Lung (tissue), 12 donors: Measurements from ENCODE around the gene DLK2. TPM values are rescaled to one million over a fixed set of nuclear protein-coding genes. Genes with fewer than 3 reads are reported as not detected.
A peak's percentile ranks its signal among the peaks of the same experiment; 100 is the strongest.

Source experiments
- ATAC-seq: fragments of 200-7000 bp; cut with Tn5 transposase; one replicate; pipeline ENCODE4 v1.9.1; 2020; ENCODE audit warnings: moderate number of reproducible peaks; ENCODE audit not compliant: insufficient read depth, low FRiP score
- DNase-seq, 3 donors: peaks; one replicate each; pipeline ENCODE4 v3.0.0-alpha.2; 2013 to 2017
- H3K27ac ChIP-seq, 2 donors: one replicate each; pipeline ENCODE4 v1.5.1; 2013; ENCODE audit warnings: mild to moderate bottlenecking in 2 of 2, moderate library complexity in 2 of 2, control low read depth in 1 of 2, inconsistent platforms in 1 of 2, low read depth in 1 of 2, low read length in 1 of 2
- H3K27me3 ChIP-seq, 3 donors: one replicate each; pipeline ENCODE4 v1.5.1; 2013; ENCODE audit warnings: low read length in 2 of 3; ENCODE audit not compliant: control insufficient read depth in 3 of 3, insufficient read depth in 3 of 3
- H3K36me3 ChIP-seq, 4 donors: one replicate each; pipeline ENCODE4 v1.5.1; 2013; ENCODE audit warnings: low read length in 4 of 4, mild to moderate bottlenecking in 1 of 4, moderate library complexity in 1 of 4; ENCODE audit not compliant: control insufficient read depth in 4 of 4, insufficient read depth in 4 of 4
- H3K4me1 ChIP-seq, 5 donors: one replicate each; pipeline ENCODE4 v1.5.1; 2013; ENCODE audit warnings: low read length in 5 of 5, mild to moderate bottlenecking in 2 of 5, moderate library complexity in 1 of 5; ENCODE audit not compliant: control insufficient read depth in 5 of 5, insufficient read depth in 5 of 5
- H3K4me3 ChIP-seq: one replicate; pipeline ENCODE4 v1.5.1; 2013; ENCODE audit warnings: mild to moderate bottlenecking, control low read depth, moderate library complexity
- H3K9ac ChIP-seq, 2 donors: one replicate each; pipeline ENCODE4 v1.5.1; 2013; ENCODE audit warnings: low read length in 2 of 2, control low read depth in 1 of 2; ENCODE audit not compliant: insufficient read depth in 1 of 2
- H3K9me3 ChIP-seq, 4 donors: one replicate each; pipeline ENCODE4 v1.5.1; 2013; ENCODE audit warnings: low read length in 3 of 4, mild to moderate bottlenecking in 1 of 4, moderate library complexity in 1 of 4; ENCODE audit not compliant: control insufficient read depth in 4 of 4, insufficient read depth in 3 of 4
- WGBS, 2 donors: extraction: QIAGEN DNeasy Blood & Tissue Kit; methylation state at CpG; one replicate each; pipeline ENCODE4 v1.1.7; 2013; 5-methylcytosine and 5-hydroxymethylcytosine counted together
- polyA plus RNA-seq, 2 donors: library from polyadenylated mRNA; stranded (reverse); fragments of 200-250 nt; gene quantifications; one replicate each; pipeline ENCODE4 v1.2.1, GENCODE V29; 2013
- total RNA-seq, 2 donors: library from RNA; depleted of rRNA in 1 of 2; stranded (reverse); fragments of >200 nt in 1 of 2; gene quantifications; one replicate each; pipeline ENCODE4 v1.2.1, GENCODE V29; 2014 to 2021
- TF ChIP-seq, protein P1 (sequence below): IDR thresholded peaks from 2 replicates; pipeline ENCODE4 v1.5.1; 2012; ENCODE audit warnings: mild to moderate bottlenecking; ENCODE audit errors: control extremely low read depth, extremely low read depth
- donor health status: control.
- donor health status: control.
- donor health status: Bipolar disorder and iron deficiency.
- donor health status: healthy.
- donor health status: DM: yes; HTN: yes; CAD: no.

Gene DLK2
- total and polyA plus RNA-seq, 4 donors = 1.1 to 2.6 (median 1.3) TPM

DNA sequence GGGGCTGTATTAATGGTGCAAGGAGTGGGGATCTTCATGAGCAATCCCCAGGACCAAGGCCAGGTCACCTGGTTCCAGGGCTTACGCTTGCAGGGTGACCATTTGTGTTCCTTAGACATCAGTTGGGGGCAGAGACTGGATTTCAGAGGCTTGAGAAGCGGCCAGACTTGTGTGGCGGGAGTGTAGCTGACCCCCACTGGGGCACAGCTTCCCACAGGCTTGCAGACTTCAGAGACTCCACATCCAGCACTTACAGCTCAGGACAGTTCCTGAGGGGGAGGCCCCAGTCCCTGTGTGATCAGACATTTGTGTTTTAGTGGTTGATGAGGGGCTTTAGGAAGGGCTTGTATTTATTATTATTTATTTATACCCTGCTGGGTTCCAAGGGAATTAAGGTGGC, 37.3 kb upstream of the DLK2 start:
- no peak overlapping the region for H3K9ac ChIP-seq
- H3K9me3 ChIP-seq = no peaks in the 10 kb centered on the region
- peak overlapping the region in 1 of 2 donors; percentile 37 for H3K27ac ChIP-seq
- H3K36me3 ChIP-seq = peaks cover 0 to 3% (median 1%) of the 10 kb centered on the region in 4 donors
- peaks cover 5 to 31% (median 12%) of the 10 kb centered on the region in 5 donors for H3K4me1 ChIP-seq
- no peak overlapping the region for H3K4me3 ChIP-seq
- H3K27me3 ChIP-seq = no peaks in the 10 kb centered on the region
- ATAC-seq (no peak), DNase-seq (no peak)
- TF ChIP-seq, protein P1, sequence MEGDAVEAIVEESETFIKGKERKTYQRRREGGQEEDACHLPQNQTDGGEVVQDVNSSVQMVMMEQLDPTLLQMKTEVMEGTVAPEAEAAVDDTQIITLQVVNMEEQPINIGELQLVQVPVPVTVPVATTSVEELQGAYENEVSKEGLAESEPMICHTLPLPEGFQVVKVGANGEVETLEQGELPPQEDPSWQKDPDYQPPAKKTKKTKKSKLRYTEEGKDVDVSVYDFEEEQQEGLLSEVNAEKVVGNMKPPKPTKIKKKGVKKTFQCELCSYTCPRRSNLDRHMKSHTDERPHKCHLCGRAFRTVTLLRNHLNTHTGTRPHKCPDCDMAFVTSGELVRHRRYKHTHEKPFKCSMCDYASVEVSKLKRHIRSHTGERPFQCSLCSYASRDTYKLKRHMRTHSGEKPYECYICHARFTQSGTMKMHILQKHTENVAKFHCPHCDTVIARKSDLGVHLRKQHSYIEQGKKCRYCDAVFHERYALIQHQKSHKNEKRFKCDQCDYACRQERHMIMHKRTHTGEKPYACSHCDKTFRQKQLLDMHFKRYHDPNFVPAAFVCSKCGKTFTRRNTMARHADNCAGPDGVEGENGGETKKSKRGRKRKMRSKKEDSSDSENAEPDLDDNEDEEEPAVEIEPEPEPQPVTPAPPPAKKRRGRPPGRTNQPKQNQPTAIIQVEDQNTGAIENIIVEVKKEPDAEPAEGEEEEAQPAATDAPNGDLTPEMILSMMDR = no peak
- 68 to 88% methylated on average over 3 of the region's 3 CpGs for WGBS, 2 donors

DNA sequence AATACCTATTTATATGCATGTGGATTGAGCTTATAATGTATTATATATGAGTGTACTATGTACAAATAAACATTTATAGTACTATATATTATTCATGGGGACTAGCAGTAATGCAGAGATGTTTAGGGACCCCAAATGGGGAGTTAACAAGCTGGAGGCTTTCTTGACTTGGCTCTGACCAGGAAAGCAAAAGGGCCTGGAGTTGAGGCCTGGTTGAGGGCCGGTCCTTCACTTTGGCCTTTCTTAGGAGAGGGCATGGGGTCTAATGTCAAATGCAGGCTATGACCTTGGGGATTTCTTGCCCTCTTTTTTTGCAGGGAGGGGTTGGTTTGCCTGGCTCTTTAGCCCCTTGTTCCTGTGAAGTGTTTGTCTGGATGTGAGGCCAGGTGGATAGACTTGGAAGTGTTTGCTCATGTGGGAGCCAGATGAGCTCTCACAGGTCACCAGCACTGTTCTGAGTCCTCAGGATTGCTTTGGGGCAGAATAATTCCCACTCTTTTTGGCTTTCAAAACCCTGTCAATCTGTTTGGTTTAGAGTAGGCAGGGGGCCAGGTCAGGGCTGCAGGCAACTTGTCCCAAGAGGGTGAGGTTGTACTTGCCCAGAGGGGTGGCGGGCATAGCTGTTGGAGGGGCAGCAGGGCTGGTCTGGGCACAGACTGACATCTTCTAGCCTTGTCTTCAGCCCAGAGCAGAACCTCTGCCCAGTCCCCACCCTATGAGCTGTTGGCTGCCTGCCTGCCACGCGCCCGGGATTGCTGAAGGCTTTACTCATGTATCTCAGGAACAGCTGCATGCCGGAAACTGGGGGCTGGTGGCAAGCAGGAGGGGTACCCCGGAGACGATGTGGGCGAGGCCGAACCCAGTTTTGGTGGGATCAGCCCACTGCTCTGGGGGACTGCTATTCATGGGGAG, 36.7 kb upstream of the DLK2 start:
- Histone ChIP-seq H3K4me3 (no peak overlapping the region), H3K27me3 (no peaks in the 10 kb centered on the region), H3K4me1 (peaks cover 5 to 31% (median 12%) of the 10 kb centered on the region in 5 donors), H3K9me3 (no peaks in the 10 kb centered on the region), H3K27ac (peak overlapping the region; percentile 46 to 81), H3K9ac (peak overlapping the region in 1 of 2 donors; percentile 29), H3K36me3 (peaks cover 0 to 1% (median under 1%) of the 10 kb centered on the region in 4 donors)
- ATAC-seq (peak; percentile 36), DNase-seq (peak; percentile 48 to 67 (median 62))
- WGBS, 2 donors = 34 to 61% methylated on average over 10 of the region's 10 CpGs
- TF ChIP-seq, protein P1 = no peak

DNA sequence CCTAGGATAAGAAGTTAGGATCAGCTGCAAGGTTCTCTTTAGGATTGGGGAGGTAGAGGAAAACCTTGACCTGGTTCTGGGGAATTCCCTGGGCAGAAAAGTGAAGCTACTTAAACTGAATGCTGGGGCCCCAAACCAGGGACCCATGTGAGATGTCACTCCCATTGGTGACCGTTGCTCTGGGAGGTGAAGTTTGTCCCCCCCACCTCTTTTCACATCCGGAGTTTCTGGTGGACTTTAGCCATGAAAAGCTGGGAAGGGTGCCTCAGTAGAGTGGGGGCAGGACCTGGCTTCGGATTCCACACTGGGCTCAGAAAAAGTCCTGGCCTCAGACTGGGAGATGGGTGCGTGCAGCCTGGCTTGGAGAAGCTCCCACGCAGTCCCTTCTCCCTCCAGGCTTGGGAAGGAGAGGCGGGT, 35.2 kb upstream of the DLK2 start:
- H3K4me1 ChIP-seq = peaks cover 5 to 22% (median 12%) of the 10 kb centered on the region in 5 donors
- H3K9me3 ChIP-seq = no peaks in the 10 kb centered on the region
- peaks cover 0 to 6% (median 0%) of the 10 kb centered on the region in 4 donors for H3K36me3 ChIP-seq
- no peak for ATAC-seq
- TF ChIP-seq, protein P1 = no peak
- H3K27me3 ChIP-seq = no peaks in the 10 kb centered on the region
- H3K9ac ChIP-seq = no peak overlapping the region
- WGBS, 2 donors = 89 to 97% methylated on average over 6 of the region's 6 CpGs
- DNase-seq = no peak
- no peak overlapping the region for H3K4me3 ChIP-seq
- H3K27ac ChIP-seq = no peak overlapping the region
